Measurements from ENCODE around the gene PAQR7.

PAQR7 gene

GRCh38 chr1:25813734-25814471 lies 61.6 kb downstream of the PAQR7 start:
- DNase-seq, result no peak

GRCh38 chr1:25813071-25813733 lies 62.3 kb downstream of the PAQR7 start:
- DNase-seq, result no peak

Measured in activated CD8-positive, alpha-beta memory T cell treated with anti-CD3 and anti-CD28 coated beads for 24 hours (primary cell).